GM18499 (cell line): ENCODE data around the gene TMEM178A.
A peak's percentile ranks its signal among the peaks of the same experiment; 100 is the strongest.

Experiments
- ATAC-seq: cut with Tn5 transposase; IDR thresholded peaks from one replicate; pipeline ENCODE4 v1.9.1; 2021; ENCODE audit warnings: moderate number of reproducible peaks; ENCODE audit not compliant: insufficient read depth, unreplicated experiment

TMEM178A gene

GRCh38 chr2:39671604-39672003 lies 5.9 kb downstream of the TMEM178A start:
- no peak for ATAC-seq

- no peak for ATAC-seq
These were observed 7.3 kb downstream of the TMEM178A start for GRCh38 chr2:39673018-39673417.

- ATAC-seq = no peak
These were observed 10.6 kb downstream of the TMEM178A start for GRCh38 chr2:39676342-39676741.

GRCh38 chr2:39678170-39678569 lies 12.5 kb downstream of the TMEM178A start:
- no peak for ATAC-seq

- ATAC-seq = no peak
These were observed 14.1 kb downstream of the TMEM178A start for GRCh38 chr2:39679805-39680204.

- ATAC-seq = peak; percentile 57
These were observed 16.5 kb downstream of the TMEM178A start for GRCh38 chr2:39682066-39682692.

- ATAC-seq = no peak
These were observed 17.4 kb downstream of the TMEM178A start for GRCh38 chr2:39683022-39683699.

GRCh38 chr2:39684464-39684863 lies 18.7 kb downstream of the TMEM178A start:
- no peak for ATAC-seq

GRCh38 chr2:39685126-39685525 lies 19.4 kb downstream of the TMEM178A start:
- no peak for ATAC-seq

GRCh38 chr2:39686456-39686855 lies 20.7 kb downstream of the TMEM178A start:
- ATAC-seq = no peak

GRCh38 chr2:39688181-39688580 lies 22.5 kb downstream of the TMEM178A start:
- ATAC-seq = no peak

GRCh38 chr2:39689272-39689841 lies 23.6 kb downstream of the TMEM178A start:
- ATAC-seq = no peak

GRCh38 chr2:39689876-39690275 lies 24.2 kb downstream of the TMEM178A start:
- ATAC-seq = no peak

GRCh38 chr2:39693245-39693644 lies 27.5 kb downstream of the TMEM178A start:
- no peak for ATAC-seq

GRCh38 chr2:39696101-39696553 lies 30.4 kb downstream of the TMEM178A start:
- ATAC-seq = no peak

GRCh38 chr2:39696838-39697237 lies 31.1 kb downstream of the TMEM178A start:
- no peak for ATAC-seq

GRCh38 chr2:39697454-39697853 lies 31.7 kb downstream of the TMEM178A start:
- no peak for ATAC-seq

- ATAC-seq = no peak
These were observed 35.4 kb downstream of the TMEM178A start for GRCh38 chr2:39701137-39701536.

- ATAC-seq = no peak
These were observed 37.6 kb downstream of the TMEM178A start for GRCh38 chr2:39703181-39703872.

GRCh38 chr2:39704540-39704939 lies 38.8 kb downstream of the TMEM178A start:
- ATAC-seq = no peak

- no peak for ATAC-seq
These were observed 39.9 kb downstream of the TMEM178A start for GRCh38 chr2:39705638-39706037.
